GM18499 (cell line): Measurements from ENCODE around the gene SERPINB8.

ENCODE experiments used
- ATAC-seq: cut with Tn5 transposase; IDR thresholded peaks from one replicate; pipeline ENCODE4 v1.9.1; 2021; ENCODE audit warnings: moderate number of reproducible peaks; ENCODE audit not compliant: insufficient read depth, unreplicated experiment

Gene SERPINB8

GRCh38 chr18:63963615-63964256, 6.1 kb upstream of the SERPINB8 start:
- peak; percentile 53 for ATAC-seq

- no peak for ATAC-seq
Measured at GRCh38 chr18:63964908-63965307, 5.0 kb upstream of the SERPINB8 start.

- no peak for ATAC-seq
Measured at GRCh38 chr18:63965716-63966330, 4.1 kb upstream of the SERPINB8 start.

- no peak for ATAC-seq
Measured at GRCh38 chr18:63970809-63971205, 926 bp downstream of the SERPINB8 start.

GRCh38 chr18:63971320-63972001, 1.6 kb downstream of the SERPINB8 start:
- no peak for ATAC-seq

- no peak for ATAC-seq
Measured at GRCh38 chr18:63972002-63972376, 2.1 kb downstream of the SERPINB8 start.

- no peak for ATAC-seq
Measured at GRCh38 chr18:63974991-63975390, 5.1 kb downstream of the SERPINB8 start.

- no peak for ATAC-seq
Measured at GRCh38 chr18:63975628-63976027, 5.7 kb downstream of the SERPINB8 start.

- ATAC-seq = no peak
Measured at GRCh38 chr18:63977040-63977439, 7.2 kb downstream of the SERPINB8 start.

- peak; percentile 61 for ATAC-seq
Measured at GRCh38 chr18:63979409-63979920, 9.6 kb downstream of the SERPINB8 start.

- no peak for ATAC-seq
Measured at GRCh38 chr18:63980027-63980426, 10.1 kb downstream of the SERPINB8 start.

- ATAC-seq = no peak
Measured at GRCh38 chr18:63980896-63981460, 11.1 kb downstream of the SERPINB8 start.

GRCh38 chr18:63981719-63982118, 11.8 kb downstream of the SERPINB8 start:
- no peak for ATAC-seq

GRCh38 chr18:63982361-63982760, 12.5 kb downstream of the SERPINB8 start:
- no peak for ATAC-seq

GRCh38 chr18:63986885-63987284, 17.0 kb downstream of the SERPINB8 start:
- ATAC-seq = no peak

GRCh38 chr18:63987743-63988142, 17.9 kb downstream of the SERPINB8 start:
- no peak for ATAC-seq

GRCh38 chr18:63992751-63993150, 22.9 kb downstream of the SERPINB8 start:
- ATAC-seq = no peak

- no peak for ATAC-seq
Measured at GRCh38 chr18:63994783-63995399, 25.0 kb downstream of the SERPINB8 start.

GRCh38 chr18:63997041-63997440, 27.2 kb downstream of the SERPINB8 start:
- no peak for ATAC-seq

GRCh38 chr18:63997606-63998005, 27.7 kb downstream of the SERPINB8 start:
- no peak for ATAC-seq

GRCh38 chr18:63999871-64000270, 30.0 kb downstream of the SERPINB8 start:
- no peak for ATAC-seq
